ENCODE measurements around the gene ELL.
"Not testable (repeated sequence)": the region's sequence is repeated elsewhere in the genome, so short reads cannot be mapped to it uniquely, and the experiment has no call there.

ELL gene

GRCh38 chr19:18418483-18419194, 103.2 kb downstream of the ELL start:
- peak; percentile 71 for DNase-seq

- no peak for DNase-seq
Measured at GRCh38 chr19:18418029-18418482, 103.8 kb downstream of the ELL start.

- peak; percentile 56 for DNase-seq
Measured at GRCh38 chr19:18417250-18418028, 104.4 kb downstream of the ELL start.

GRCh38 chr19:18416778-18417249, 105.1 kb downstream of the ELL start:
- peak; percentile 70 for DNase-seq

GRCh38 chr19:18415178-18415867, 106.5 kb downstream of the ELL start:
- DNase-seq, result no peak

- DNase-seq, result no peak
Measured at GRCh38 chr19:18414504-18415177, 107.2 kb downstream of the ELL start.

- DNase-seq, result no peak
Measured at GRCh38 chr19:18412610-18413239, 109.1 kb downstream of the ELL start.

- DNase-seq, result peak; percentile 53
Measured at GRCh38 chr19:18408053-18408476, 113.8 kb downstream of the ELL start.

GRCh38 chr19:18406749-18407148, 115.1 kb downstream of the ELL start:
- no peak for DNase-seq

- DNase-seq, result not testable (repeated sequence)
Measured at GRCh38 chr19:18405754-18406153, 116.1 kb downstream of the ELL start.

GRCh38 chr19:18402455-18403248, 119.2 kb downstream of the ELL start:
- DNase-seq, result not testable (repeated sequence)

- no peak for DNase-seq
Measured at GRCh38 chr19:18401580-18402112, 120.2 kb downstream of the ELL start.

- no peak for DNase-seq
Measured at GRCh38 chr19:18399008-18399407, 122.9 kb downstream of the ELL start.

- no peak for DNase-seq
Measured at GRCh38 chr19:18397242-18398202, 124.3 kb downstream of the ELL start, which contains the start of gene LRRC25. LRRC25 (minus strand) TSS chr19:18397622; CDS start chr19:18396963, 659 bp downstream.

GRCh38 chr19:18396471-18397241, 125.2 kb downstream of the ELL start:
- DNase-seq, result no peak

- DNase-seq, result no peak
Measured at GRCh38 chr19:18393836-18394235, 128.0 kb downstream of the ELL start.

- DNase-seq, result no peak
Measured at GRCh38 chr19:18392926-18393325, 128.9 kb downstream of the ELL start.
